ENCODE data around the gene COA4. TPM values are rescaled to one million over a fixed set of nuclear protein-coding genes. Genes with fewer than 3 reads are reported as not detected.

Gene COA4
- total RNA-seq, 2 experiments from 2014 or later, result 104 to 153 TPM

DNA sequence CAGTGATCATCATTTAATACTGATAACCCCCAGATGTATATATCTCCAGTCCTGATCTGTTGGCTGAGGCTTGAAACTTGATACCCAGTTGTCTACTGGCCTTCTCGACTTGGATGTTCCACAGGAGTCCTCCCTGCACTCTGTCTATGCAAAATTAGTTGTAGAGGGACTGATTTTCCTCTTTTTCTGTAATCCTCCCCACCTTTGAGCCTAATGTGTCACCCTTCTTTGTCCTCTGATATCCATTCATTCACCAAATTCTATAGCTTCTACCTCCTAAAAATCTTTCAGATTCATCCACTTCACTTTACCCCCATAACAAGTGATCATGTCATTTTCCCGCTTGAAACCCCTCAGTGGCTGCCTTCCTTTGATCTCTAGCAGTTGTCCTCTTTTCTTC, 16.4 kb downstream of the COA4 start:
- DNase-seq (ENCODE audit: low spot score), result no peak
- Histone ChIP-seq H3K36me3 (ENCODE audit: insufficient read depth, low read length) (peaks cover 68% of the 10 kb centered on the region), H3K27ac (ENCODE audit: low read depth, low read length, poor library complexity, severe bottlenecking) (no peak overlapping the region), H3K4me3 (ENCODE audit: low read depth, low read length, poor library complexity, severe bottlenecking) (no peak overlapping the region), H3K9me2 (ENCODE audit: insufficient read depth, low read length) (no peaks in the 10 kb centered on the region), H3K79me2 (ENCODE audit: insufficient read depth, low read depth, low read length) (no peaks in the 10 kb centered on the region), H3K4me1 (ENCODE audit: insufficient read depth, low read length, poor library complexity, severe bottlenecking) (no peaks in the 10 kb centered on the region), H3K4me2 (ENCODE audit: low read length) (no peak overlapping the region), H3K9me3 (ENCODE audit: low read length) (no peaks in the 10 kb centered on the region), H4K20me1 (ENCODE audit: insufficient read depth, low read length) (no peaks in the 10 kb centered on the region), H2AFZ (ENCODE audit: low read length) (no peak overlapping the region)
- ChIA-PET POLR2A (interaction anchor here (0.7 kb wide), 1 partner anchor 9 kb away, joined by 3 read pairs; no protein-coding TSS in a partner anchor), CTCF (ENCODE audit: unreplicated experiment) (no interaction called here)
- intact Hi-C loops (cut with micrococcal nuclease; ENCODE audit: unreplicated experiment), result no loop called here
- TF ChIP-seq EZH2phosphoT487 (IDR thresholded peaks at IDR 0.05; ENCODE audit: borderline replicate concordance, low read depth, low read length), result no peak
- TF ChIP-seq, protein P1, sequence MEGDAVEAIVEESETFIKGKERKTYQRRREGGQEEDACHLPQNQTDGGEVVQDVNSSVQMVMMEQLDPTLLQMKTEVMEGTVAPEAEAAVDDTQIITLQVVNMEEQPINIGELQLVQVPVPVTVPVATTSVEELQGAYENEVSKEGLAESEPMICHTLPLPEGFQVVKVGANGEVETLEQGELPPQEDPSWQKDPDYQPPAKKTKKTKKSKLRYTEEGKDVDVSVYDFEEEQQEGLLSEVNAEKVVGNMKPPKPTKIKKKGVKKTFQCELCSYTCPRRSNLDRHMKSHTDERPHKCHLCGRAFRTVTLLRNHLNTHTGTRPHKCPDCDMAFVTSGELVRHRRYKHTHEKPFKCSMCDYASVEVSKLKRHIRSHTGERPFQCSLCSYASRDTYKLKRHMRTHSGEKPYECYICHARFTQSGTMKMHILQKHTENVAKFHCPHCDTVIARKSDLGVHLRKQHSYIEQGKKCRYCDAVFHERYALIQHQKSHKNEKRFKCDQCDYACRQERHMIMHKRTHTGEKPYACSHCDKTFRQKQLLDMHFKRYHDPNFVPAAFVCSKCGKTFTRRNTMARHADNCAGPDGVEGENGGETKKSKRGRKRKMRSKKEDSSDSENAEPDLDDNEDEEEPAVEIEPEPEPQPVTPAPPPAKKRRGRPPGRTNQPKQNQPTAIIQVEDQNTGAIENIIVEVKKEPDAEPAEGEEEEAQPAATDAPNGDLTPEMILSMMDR (conservative IDR thresholded peaks at IDR 0.05; ENCODE audit: low read length), result no peak
- BruUV-seq (replicated peaks), result no TSS peak

- BruUV-seq (replicated peaks), result no TSS peak
- Histone ChIP-seq H3K4me2 (ENCODE audit: low read length) (no peak overlapping the region), H2AFZ (ENCODE audit: low read length) (no peak overlapping the region), H3K27ac (ENCODE audit: low read depth, low read length, poor library complexity, severe bottlenecking) (no peak overlapping the region), H3K9me3 (ENCODE audit: low read length) (no peaks in the 10 kb centered on the region), H3K4me1 (ENCODE audit: insufficient read depth, low read length, poor library complexity, severe bottlenecking) (no peaks in the 10 kb centered on the region), H3K79me2 (ENCODE audit: insufficient read depth, low read depth, low read length) (no peaks in the 10 kb centered on the region), H3K4me3 (ENCODE audit: low read depth, low read length, poor library complexity, severe bottlenecking) (no peak overlapping the region), H3K9me2 (ENCODE audit: insufficient read depth, low read length) (no peaks in the 10 kb centered on the region), H4K20me1 (ENCODE audit: insufficient read depth, low read length) (no peaks in the 10 kb centered on the region), H3K36me3 (ENCODE audit: insufficient read depth, low read length) (peaks cover 68% of the 10 kb centered on the region)
- no peak for DNase-seq (ENCODE audit: low spot score)
- ChIA-PET POLR2A (interaction anchor here (0.7 kb wide), 2 partner anchors 10 to 323 kb away, joined by 3 read pairs; no protein-coding TSS in a partner anchor), CTCF (ENCODE audit: unreplicated experiment) (no interaction called here)
- TF ChIP-seq, protein P1 (conservative IDR thresholded peaks at IDR 0.05; ENCODE audit: low read length), result no peak
- TF ChIP-seq EZH2phosphoT487 (IDR thresholded peaks at IDR 0.05; ENCODE audit: borderline replicate concordance, low read depth, low read length), result no peak
- intact Hi-C loops (cut with micrococcal nuclease; ENCODE audit: unreplicated experiment), result no loop called here
Measured at GRCh38 chr11:73859671-73860070, 17.0 kb downstream of the COA4 start.

DNA sequence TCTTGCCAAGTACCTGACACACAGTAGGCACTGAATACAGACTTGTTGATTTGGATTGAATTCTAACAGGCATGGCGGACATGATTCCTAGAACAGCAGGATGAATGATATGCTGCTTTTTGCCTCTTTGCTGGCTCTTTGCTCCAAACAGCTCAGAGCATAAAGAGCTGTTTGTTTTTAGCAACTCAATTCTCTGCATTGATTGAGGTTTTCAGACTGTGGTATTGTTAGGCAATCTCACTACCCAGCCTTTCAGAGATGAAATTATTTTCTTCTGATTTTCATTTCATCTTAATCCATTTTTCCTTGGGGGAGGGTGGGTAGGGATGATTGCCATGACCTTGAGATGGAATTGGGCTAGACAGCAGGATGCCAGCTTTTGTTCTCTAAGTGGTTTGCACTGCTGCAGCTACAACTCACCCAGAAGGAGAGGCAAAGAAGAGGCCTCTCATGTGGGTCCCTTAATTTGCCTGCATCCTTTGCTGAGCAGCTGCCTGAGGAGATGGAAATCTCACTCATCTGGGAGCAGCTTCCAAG, 20.5 kb downstream of the COA4 start:
- CTCF ChIA-PET (ENCODE audit: unreplicated experiment), result no interaction called here
- no TSS peak for BruUV-seq (replicated peaks)

More for the DNA sequence above, 20.5 kb downstream of the COA4 start:
- Histone ChIP-seq H3K9me2 (ENCODE audit: insufficient read depth, low read length) (no peaks in the 10 kb centered on the region), H2AFZ (ENCODE audit: low read length) (no peak overlapping the region), H3K4me1 (ENCODE audit: insufficient read depth, low read length, poor library complexity, severe bottlenecking) (no peaks in the 10 kb centered on the region), H3K27ac (ENCODE audit: low read depth, low read length, poor library complexity, severe bottlenecking) (no peak overlapping the region), H3K79me2 (ENCODE audit: insufficient read depth, low read depth, low read length) (no peaks in the 10 kb centered on the region), H3K4me3 (ENCODE audit: low read depth, low read length, poor library complexity, severe bottlenecking) (no peak overlapping the region), H4K20me1 (ENCODE audit: insufficient read depth, low read length) (no peaks in the 10 kb centered on the region), H3K36me3 (ENCODE audit: insufficient read depth, low read length) (peaks cover 62% of the 10 kb centered on the region), H3K4me2 (ENCODE audit: low read length) (no peak overlapping the region), H3K9me3 (ENCODE audit: low read length) (no peaks in the 10 kb centered on the region)
- no peak for DNase-seq (ENCODE audit: low spot score)
- TF ChIP-seq EZH2phosphoT487 (IDR thresholded peaks at IDR 0.05; ENCODE audit: borderline replicate concordance, low read depth, low read length), result no peak
- POLR2A ChIA-PET, result interaction anchor here (0.5 to 1.3 kb wide), 3 partner anchors 14 to 390 kb away, joined by 3 to 4 read pairs (median 4); no protein-coding TSS in a partner anchor
- intact Hi-C loops (cut with micrococcal nuclease; ENCODE audit: unreplicated experiment), result no loop called here

All from OCI-LY7 (cell line).